22Rv1 (cell line): ENCODE data around the gene RPL22L1.
"Not testable (repeated sequence)": the region's sequence is repeated elsewhere in the genome, so short reads cannot be mapped to it uniquely, and the experiment has no call there.

Source experiments
- ZFX ChIP-seq: fragments of 450-650 bp; IDR thresholded peaks from 2 replicates; pipeline ENCODE4 v1.6.1; 2017; ENCODE audit warnings: antibody characterized with exemption, borderline replicate concordance
- TF ChIP-seq, protein P1 (sequence below): fragments of 450-650 bp; IDR thresholded peaks from 2 replicates; pipeline ENCODE4 v1.5.1; 2017; ENCODE audit warnings: mild to moderate bottlenecking

DNA sequence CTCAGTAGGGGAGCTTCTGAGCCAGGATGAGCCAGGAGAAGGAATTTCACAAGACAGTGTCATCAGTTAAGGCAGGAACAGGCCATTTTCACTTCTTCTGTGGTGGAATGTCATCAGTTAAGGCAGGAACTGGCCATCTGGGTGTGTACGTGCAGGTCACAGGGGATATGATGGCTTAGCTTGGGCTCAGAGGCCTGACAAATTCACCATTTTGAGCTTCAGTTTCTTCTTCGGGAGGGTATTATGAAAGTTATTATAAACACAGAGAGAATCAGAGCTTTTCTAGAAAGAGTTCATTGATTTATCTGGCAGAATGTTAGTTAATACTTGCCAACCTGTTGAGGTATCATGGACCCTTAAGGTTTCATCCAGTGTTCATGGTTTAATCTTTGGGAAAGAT, 46.4 kb downstream of the RPL22L1 start:
- TF ChIP-seq, protein P1, sequence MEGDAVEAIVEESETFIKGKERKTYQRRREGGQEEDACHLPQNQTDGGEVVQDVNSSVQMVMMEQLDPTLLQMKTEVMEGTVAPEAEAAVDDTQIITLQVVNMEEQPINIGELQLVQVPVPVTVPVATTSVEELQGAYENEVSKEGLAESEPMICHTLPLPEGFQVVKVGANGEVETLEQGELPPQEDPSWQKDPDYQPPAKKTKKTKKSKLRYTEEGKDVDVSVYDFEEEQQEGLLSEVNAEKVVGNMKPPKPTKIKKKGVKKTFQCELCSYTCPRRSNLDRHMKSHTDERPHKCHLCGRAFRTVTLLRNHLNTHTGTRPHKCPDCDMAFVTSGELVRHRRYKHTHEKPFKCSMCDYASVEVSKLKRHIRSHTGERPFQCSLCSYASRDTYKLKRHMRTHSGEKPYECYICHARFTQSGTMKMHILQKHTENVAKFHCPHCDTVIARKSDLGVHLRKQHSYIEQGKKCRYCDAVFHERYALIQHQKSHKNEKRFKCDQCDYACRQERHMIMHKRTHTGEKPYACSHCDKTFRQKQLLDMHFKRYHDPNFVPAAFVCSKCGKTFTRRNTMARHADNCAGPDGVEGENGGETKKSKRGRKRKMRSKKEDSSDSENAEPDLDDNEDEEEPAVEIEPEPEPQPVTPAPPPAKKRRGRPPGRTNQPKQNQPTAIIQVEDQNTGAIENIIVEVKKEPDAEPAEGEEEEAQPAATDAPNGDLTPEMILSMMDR, result not testable (repeated sequence)
- not testable (repeated sequence) for TF ChIP-seq ZFX
